SK-N-SH (cell line): ENCODE measurements around the gene ATF6B. TPM values are rescaled to one million over a fixed set of nuclear protein-coding genes. Genes with fewer than 3 reads are reported as not detected.

Experiments used
- CTCF ChIA-PET: fragments of 300-600, 350-600 bp; formaldehyde crosslinking; extraction: SDS; loops from one replicate; lab custom pipeline; 2021; lab: Yijun Ruan, JAX
- POLR2A ChIA-PET: fragments of 350-600 bp; sonication (Branson Sonifier 250); formaldehyde crosslinking; extraction: SDS; loops from one replicate; lab custom pipeline; 2020; ENCODE audit warnings: antibody characterized with exemption, inconsistent platforms; lab: Yijun Ruan, JAX
- DNase-seq: peaks from one replicate; pipeline ENCODE4 v3.0.0; 2012
- H2AFZ ChIP-seq: fragments of 200-600 bp; sonication (generic); 2 replicates; pipeline ENCODE4 v1.8.1; 2016; ENCODE audit warnings: antibody characterized with exemption, mild to moderate bottlenecking, low read depth
- H3F3A ChIP-seq: fragments of 200-600 bp; sonication (generic); replicated peaks from 2 replicates; pipeline ENCODE3; 2016; ENCODE audit warnings: antibody characterized with exemption, mild to moderate bottlenecking; ENCODE audit not compliant: insufficient read depth
- H3K27ac ChIP-seq, 2 experiments: fragments of 200-500 bp in 1 of 2; fragments of 200-600 bp in 1 of 2; sonication (Bioruptor generic) in 1 of 2; sonication (generic), shearing (Covaris generic) in 1 of 2; 2 replicates each; pipeline versions ENCODE4 v1.5.1 to v1.6.1; 2014 to 2016; ENCODE audit warnings: low read depth in 2 of 2, inconsistent platforms in 1 of 2, low read length in 1 of 2, mild to moderate bottlenecking in 1 of 2, mixed read lengths in 1 of 2
- H3K27me3 ChIP-seq: fragments of 200-600 bp; sonication (generic), shearing (Covaris generic); 2 replicates; pipeline ENCODE4 v1.6.1; 2016; ENCODE audit warnings: mixed run types; ENCODE audit not compliant: insufficient read depth
- H3K36me3 ChIP-seq, 2 experiments: fragments of 200-500 bp in 1 of 2; fragments of 200-600 bp in 1 of 2; sonication (Bioruptor generic) in 1 of 2; sonication (generic) in 1 of 2; replicated peaks in 1 of 2; 2 replicates each; pipeline versions ENCODE3 to v1.5.1; 2014 to 2016; ENCODE audit warnings: low read length in 1 of 2, mild to moderate bottlenecking in 1 of 2; ENCODE audit not compliant: insufficient read depth in 2 of 2, control insufficient read depth in 1 of 2
- H3K4me1 ChIP-seq, 2 experiments: fragments of 200-500 bp in 1 of 2; fragments of 200-600 bp in 1 of 2; sonication (Bioruptor generic) in 1 of 2; sonication (generic), shearing (Covaris generic) in 1 of 2; 2 replicates each; pipeline versions ENCODE4 v1.5.1 to v1.6.1; 2014 to 2016; ENCODE audit warnings: low read depth in 1 of 2, low read length in 1 of 2, mixed run types in 1 of 2; ENCODE audit not compliant: insufficient read depth in 2 of 2, control insufficient read depth in 1 of 2
- H3K4me2 ChIP-seq: fragments of 200-600 bp; sonication (generic), shearing (Covaris generic); 2 replicates; pipeline ENCODE4 v1.6.1; 2017; ENCODE audit warnings: mixed run types
- H3K4me3 ChIP-seq, 2 experiments: fragments of 200-500 bp in 1 of 2; fragments of 200-600 bp in 1 of 2; sonication (Bioruptor generic) in 1 of 2; sonication (generic), shearing (Covaris generic) in 1 of 2; 2 replicates each; pipeline versions ENCODE4 v1.5.1 to v1.8.1; 2014 to 2016; ENCODE audit warnings: low read depth in 2 of 2, inconsistent platforms in 1 of 2, low read length in 1 of 2, mild to moderate bottlenecking in 1 of 2, mixed read lengths in 1 of 2, moderate library complexity in 1 of 2
- H3K79me2 ChIP-seq: fragments of 200-600 bp; sonication (generic); 2 replicates; pipeline ENCODE4 v1.8.1; 2017; ENCODE audit warnings: mild to moderate bottlenecking; ENCODE audit not compliant: insufficient read depth
- H3K9ac ChIP-seq: fragments of 200-600 bp; sonication (generic); 2 replicates; pipeline ENCODE4 v1.6.1; 2017; ENCODE audit warnings: mixed run types
- H3K9me2 ChIP-seq: fragments of 200-600 bp; sonication (generic); 2 replicates; pipeline ENCODE4 v1.6.1; 2017; ENCODE audit warnings: mixed run types
- H3K9me3 ChIP-seq: fragments of 200-600 bp; sonication (generic); 2 replicates; pipeline ENCODE4 v1.6.1; 2017; ENCODE audit warnings: mixed run types, mild to moderate bottlenecking, moderate library complexity
- H4K20me1 ChIP-seq: fragments of 200-600 bp; sonication (generic); 2 replicates; pipeline ENCODE4 v1.6.1; 2017; ENCODE audit warnings: mild to moderate bottlenecking, mixed run types; ENCODE audit not compliant: insufficient read depth
- CHD2 ChIP-seq: fragments of 150-350 bp; IDR thresholded peaks from 2 replicates; pipeline ENCODE4 v1.6.1; 2018; ENCODE audit warnings: low read length; ENCODE audit not compliant: partially characterized antibody
- EP300 ChIP-seq, 2 experiments: IDR thresholded peaks; 2 replicates each; pipeline versions ENCODE4 v1.4.0 to v1.6.1; 2012; ENCODE audit warnings: borderline replicate concordance in 1 of 2, low read depth in 1 of 2, low read length in 1 of 2
- EZH2phosphoT487 ChIP-seq: fragments of 200-600 bp; sonication (generic); IDR thresholded peaks from 2 replicates; pipeline ENCODE4 v1.6.1; 2017; ENCODE audit warnings: low read depth, mixed run types, mild to moderate bottlenecking, antibody characterized with exemption, moderate library complexity, borderline replicate concordance
- GATA2 ChIP-seq: sonication (generic); formaldehyde crosslinking; IDR thresholded peaks from 2 replicates; pipeline ENCODE4 v1.5.0; 2020; ENCODE audit warnings: mild to moderate bottlenecking, missing genetic modification reagents
- MXI1 ChIP-seq: IDR thresholded peaks from 2 replicates; pipeline ENCODE4 v1.6.1; 2012; ENCODE audit warnings: mild to moderate bottlenecking, low read depth, low read length, improper control_type of control experiment
- NFIC ChIP-seq: IDR thresholded peaks from 2 replicates; pipeline ENCODE4 v1.4.0; 2012; ENCODE audit warnings: borderline replicate concordance
- POLR2AphosphoS5 ChIP-seq: IDR thresholded peaks from 2 replicates; pipeline ENCODE4 v1.6.1; 2012; ENCODE audit warnings: low read depth, low read length
- RAD21 ChIP-seq: IDR thresholded peaks from 2 replicates; pipeline ENCODE4 v1.6.1; 2012; ENCODE audit warnings: mild to moderate bottlenecking, low read length
- RCOR1 ChIP-seq: fragments of 150-350 bp; IDR thresholded peaks from 2 replicates; pipeline ENCODE4 v1.6.1; 2017; ENCODE audit warnings: antibody characterized with exemption, low read length
- RFX5 ChIP-seq: IDR thresholded peaks from 2 replicates; pipeline ENCODE4 v1.6.1; 2012; ENCODE audit warnings: mild to moderate bottlenecking, improper control_type of control experiment, low read length
- TAF1 ChIP-seq: IDR thresholded peaks from 2 replicates; pipeline ENCODE4 v1.6.1; 2012; ENCODE audit warnings: low read depth, mild to moderate bottlenecking, low read length, moderate library complexity, borderline replicate concordance
- TEAD4 ChIP-seq: IDR thresholded peaks from 2 replicates; pipeline ENCODE4 v1.4.0; 2012; ENCODE audit warnings: mild to moderate bottlenecking, borderline replicate concordance; ENCODE audit not compliant: insufficient read depth
- YY1 ChIP-seq: IDR thresholded peaks from 2 replicates; pipeline ENCODE4 v1.4.0; 2012; ENCODE audit warnings: low read depth, mild to moderate bottlenecking
- WGBS: methylation state at CpG from one replicate; pipeline ENCODE4 v1.1.6; 2017; ENCODE audit warnings: low lambda C conversion rate; 5-methylcytosine and 5-hydroxymethylcytosine counted together
- polyA plus RNA-seq, 3 experiments: library from polyadenylated mRNA; depleted of rRNA; stranded (reverse); fragments of >200 nt; gene quantifications; 2 replicates each; pipeline ENCODE4 v1.2.3, GENCODE V29; 2012
- TF ChIP-seq, protein P1 (sequence below): IDR thresholded peaks from 2 replicates; pipeline ENCODE4 v1.4.0; 2012; ENCODE audit warnings: low read depth
- TF ChIP-seq, protein P2 (sequence below): IDR thresholded peaks from 2 replicates; pipeline ENCODE4 v1.4.0; 2012; ENCODE audit warnings: low read depth, borderline replicate concordance
- TF ChIP-seq, protein P3 (sequence below): IDR thresholded peaks from 2 replicates; pipeline ENCODE4 v1.4.0; 2012; ENCODE audit warnings: low read depth, borderline replicate concordance
- TF ChIP-seq, protein P4 (sequence below): fragments of 150-350 bp; IDR thresholded peaks from 2 replicates; pipeline ENCODE4 v1.6.1; 2016; ENCODE audit warnings: mild to moderate bottlenecking, low read depth, low read length

ATF6B gene
- polyA plus RNA-seq, 1 of the 3 experiments (the other 2 are of a cell fraction), result 61.3 TPM

DNA sequence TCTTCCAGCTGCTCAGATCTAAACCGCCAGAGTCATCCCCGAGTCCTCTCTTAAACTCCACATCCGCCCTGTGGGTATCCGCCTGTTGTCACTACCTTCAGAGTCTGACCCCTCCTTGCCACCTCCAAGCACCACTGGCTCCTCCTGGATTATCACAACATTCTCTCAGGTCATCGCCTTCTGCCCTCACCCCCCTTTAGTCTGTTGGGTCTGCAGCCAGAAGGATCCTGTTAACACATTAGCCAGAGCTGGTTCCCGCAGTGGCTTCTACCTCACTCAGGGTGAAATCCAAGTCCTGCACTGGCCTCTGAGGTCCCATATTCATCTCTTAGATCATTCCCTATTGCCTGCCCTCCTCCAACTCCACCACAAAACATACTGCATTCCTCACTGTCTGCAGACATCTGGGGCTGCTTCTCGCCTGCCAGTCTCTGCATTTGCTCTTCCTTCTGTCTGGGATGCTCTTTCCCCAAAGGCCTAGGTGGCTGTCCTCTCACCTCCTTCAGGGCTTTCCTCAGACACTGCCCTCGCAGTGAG lies 53.0 kb downstream of the ATF6B start:
- ChIA-PET CTCF (interaction anchor here (0.8 to 1.5 kb wide), 3 partner anchors 9 to 13 kb away, joined by 3 read pairs; no protein-coding TSS in a partner anchor), POLR2A (no interaction called here)
- Histone ChIP-seq H4K20me1 (no peaks in the 10 kb centered on the region), H3K27me3 (no peaks in the 10 kb centered on the region; the same call in 1 of the 2 replicates), H3K79me2 (no peaks in the 10 kb centered on the region), H3K9ac (no peak overlapping the region), H3K9me2 (no peaks in the 10 kb centered on the region), H2AFZ (no peak overlapping the region), H3K9me3 (no peaks in the 10 kb centered on the region), H3K36me3 (no peaks in the 10 kb centered on the region), H3F3A (no peaks in the 10 kb centered on the region), H3K4me1 (no peaks in the 10 kb centered on the region), H3K4me2 (no peak overlapping the region), H3K4me3 (no peak overlapping the region), H3K27ac (no peak overlapping the region)
- TF ChIP-seq CHD2 (no peak), RCOR1 (no peak), POLR2AphosphoS5 (no peak), GATA2 (CRISPR knock-in tag) (no peak)
- TF ChIP-seq, protein P1, sequence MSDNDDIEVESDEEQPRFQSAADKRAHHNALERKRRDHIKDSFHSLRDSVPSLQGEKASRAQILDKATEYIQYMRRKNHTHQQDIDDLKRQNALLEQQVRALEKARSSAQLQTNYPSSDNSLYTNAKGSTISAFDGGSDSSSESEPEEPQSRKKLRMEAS, result no peak
- DNase-seq, result no peak
- 76% methylated on average over 8 of the region's 8 CpGs for WGBS

DNA sequence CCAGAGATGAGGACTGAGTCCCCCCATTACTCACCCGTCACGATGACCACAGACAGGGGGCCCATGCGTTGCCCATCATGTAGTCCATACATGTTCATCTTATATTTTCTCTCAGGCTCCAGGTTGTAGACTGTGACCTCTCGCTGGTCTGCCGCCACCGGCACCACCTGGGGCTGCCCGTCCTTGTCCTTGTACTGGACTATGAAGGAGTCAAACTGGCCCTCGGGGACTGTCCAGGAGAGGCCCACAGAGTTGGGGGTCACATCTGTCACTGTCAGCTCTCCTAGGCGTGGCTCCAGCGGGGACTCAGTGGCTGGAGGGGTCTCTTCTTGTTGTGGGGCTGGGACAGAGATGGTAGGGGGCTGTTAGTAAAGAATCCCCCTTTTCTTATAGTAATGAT lies 54.4 kb downstream of the ATF6B start:
- no peak for DNase-seq
- no peaks in the 10 kb centered on the region for H4K20me1 ChIP-seq

More for the DNA sequence above, 54.4 kb downstream of the ATF6B start:
- H3K9me3 ChIP-seq, result no peaks in the 10 kb centered on the region
- H3K9me2 ChIP-seq, result no peaks in the 10 kb centered on the region
- H3K36me3 ChIP-seq, result no peaks in the 10 kb centered on the region
- H3K9ac ChIP-seq, result no peak overlapping the region
- TF ChIP-seq EZH2phosphoT487 (no peak), NFIC (no peak), TAF1 (no peak), RFX5 (no peak), EP300 (IDR thresholded peaks at IDR 0.05; ENCODE audit: borderline replicate concordance in 1 of 2, low read depth in 1 of 2, low read length in 1 of 2) (no peak), YY1 (no peak), RAD21 (no peak), POLR2AphosphoS5 (no peak), CHD2 (no peak), TEAD4 (no peak), MXI1 (no peak)
- TF ChIP-seq, protein P2, sequence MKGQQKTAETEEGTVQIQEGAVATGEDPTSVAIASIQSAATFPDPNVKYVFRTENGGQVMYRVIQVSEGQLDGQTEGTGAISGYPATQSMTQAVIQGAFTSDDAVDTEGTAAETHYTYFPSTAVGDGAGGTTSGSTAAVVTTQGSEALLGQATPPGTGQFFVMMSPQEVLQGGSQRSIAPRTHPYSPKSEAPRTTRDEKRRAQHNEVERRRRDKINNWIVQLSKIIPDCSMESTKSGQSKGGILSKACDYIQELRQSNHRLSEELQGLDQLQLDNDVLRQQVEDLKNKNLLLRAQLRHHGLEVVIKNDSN, result no peak
- TF ChIP-seq, protein P1, result no peak
- TF ChIP-seq, protein P3, sequence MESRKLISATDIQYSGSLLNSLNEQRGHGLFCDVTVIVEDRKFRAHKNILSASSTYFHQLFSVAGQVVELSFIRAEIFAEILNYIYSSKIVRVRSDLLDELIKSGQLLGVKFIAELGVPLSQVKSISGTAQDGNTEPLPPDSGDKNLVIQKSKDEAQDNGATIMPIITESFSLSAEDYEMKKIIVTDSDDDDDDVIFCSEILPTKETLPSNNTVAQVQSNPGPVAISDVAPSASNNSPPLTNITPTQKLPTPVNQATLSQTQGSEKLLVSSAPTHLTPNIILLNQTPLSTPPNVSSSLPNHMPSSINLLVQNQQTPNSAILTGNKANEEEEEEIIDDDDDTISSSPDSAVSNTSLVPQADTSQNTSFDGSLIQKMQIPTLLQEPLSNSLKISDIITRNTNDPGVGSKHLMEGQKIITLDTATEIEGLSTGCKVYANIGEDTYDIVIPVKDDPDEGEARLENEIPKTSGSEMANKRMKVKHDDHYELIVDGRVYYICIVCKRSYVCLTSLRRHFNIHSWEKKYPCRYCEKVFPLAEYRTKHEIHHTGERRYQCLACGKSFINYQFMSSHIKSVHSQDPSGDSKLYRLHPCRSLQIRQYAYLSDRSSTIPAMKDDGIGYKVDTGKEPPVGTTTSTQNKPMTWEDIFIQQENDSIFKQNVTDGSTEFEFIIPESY, result no peak
- TF ChIP-seq, protein P4, sequence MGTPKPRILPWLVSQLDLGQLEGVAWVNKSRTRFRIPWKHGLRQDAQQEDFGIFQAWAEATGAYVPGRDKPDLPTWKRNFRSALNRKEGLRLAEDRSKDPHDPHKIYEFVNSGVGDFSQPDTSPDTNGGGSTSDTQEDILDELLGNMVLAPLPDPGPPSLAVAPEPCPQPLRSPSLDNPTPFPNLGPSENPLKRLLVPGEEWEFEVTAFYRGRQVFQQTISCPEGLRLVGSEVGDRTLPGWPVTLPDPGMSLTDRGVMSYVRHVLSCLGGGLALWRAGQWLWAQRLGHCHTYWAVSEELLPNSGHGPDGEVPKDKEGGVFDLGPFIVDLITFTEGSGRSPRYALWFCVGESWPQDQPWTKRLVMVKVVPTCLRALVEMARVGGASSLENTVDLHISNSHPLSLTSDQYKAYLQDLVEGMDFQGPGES, result no peak
- H3K27ac ChIP-seq, result no peak overlapping the region
- CTCF ChIA-PET, result interaction anchor here (1.0 to 1.3 kb wide), 2 partner anchors 15 to 25 kb away, joined by 3 to 5 read pairs; no protein-coding TSS in a partner anchor
- POLR2A ChIA-PET, result no interaction called here
- no peak overlapping the region for H3K4me3 ChIP-seq
- H3K4me1 ChIP-seq, result no peaks in the 10 kb centered on the region
- 77% methylated on average over 10 of the region's 10 CpGs for WGBS
- no peak overlapping the region for H2AFZ ChIP-seq
- H3K27me3 ChIP-seq, result no peaks in the 10 kb centered on the region; the same call in 1 of the 2 replicates
- no peaks in the 10 kb centered on the region for H3K79me2 ChIP-seq
- H3F3A ChIP-seq, result no peaks in the 10 kb centered on the region
- no peak overlapping the region for H3K4me2 ChIP-seq
